ENCODE measurements around the gene MACROD2. TPM values are rescaled to one million over a fixed set of nuclear protein-coding genes. Genes with fewer than 3 reads are reported as not detected.

MACROD2 gene
- total RNA-seq, 1 donor from 2014 or later, result 78.2 TPM

GRCh38 chr20:14384416-14385175 is 389.3 kb downstream of the MACROD2 start:
- Histone ChIP-seq H3K27me3 (no peaks in the 10 kb centered on the region), H3K27ac (no peak overlapping the region), H3K4me3 (no peak overlapping the region), H3K36me3 (no peaks in the 10 kb centered on the region), H3K9me3 (peaks cover 8% of the 10 kb centered on the region), H3K4me1 (peaks cover 4% of the 10 kb centered on the region)
- DNase-seq (no peak), ATAC-seq (no peak)
- intact Hi-C loops (cut with DNase I), result no loop called here
- no peak for TF ChIP-seq CTCF (IDR thresholded peaks at IDR 0.05)

- DNase-seq, result no peak
- Histone ChIP-seq H3K27me3 (no peaks in the 10 kb centered on the region), H3K4me1 (peaks cover 4% of the 10 kb centered on the region), H3K4me3 (no peak overlapping the region), H3K36me3 (no peaks in the 10 kb centered on the region), H3K27ac (no peak overlapping the region), H3K9me3 (peaks cover 8% of the 10 kb centered on the region)
- no peak for ATAC-seq
- intact Hi-C loops (cut with DNase I), result no loop called here
- no peak for TF ChIP-seq CTCF (IDR thresholded peaks at IDR 0.05)
Observed at GRCh38 chr20:14385176-14385740, 389.9 kb downstream of the MACROD2 start.

GRCh38 chr20:14386726-14387125 is 391.4 kb downstream of the MACROD2 start:
- peaks cover 4% of the 10 kb centered on the region for H3K4me1 ChIP-seq
- H3K9me3 ChIP-seq, result peaks cover 8% of the 10 kb centered on the region
- intact Hi-C loops (cut with DNase I), result no loop called here
- DNase-seq (no peak), ATAC-seq (no peak)
- no peak for TF ChIP-seq CTCF (IDR thresholded peaks at IDR 0.05)
- H3K36me3 ChIP-seq, result no peaks in the 10 kb centered on the region
- H3K27me3 ChIP-seq, result no peaks in the 10 kb centered on the region
- no peak overlapping the region for H3K4me3 ChIP-seq
- no peak overlapping the region for H3K27ac ChIP-seq

- intact Hi-C loops (cut with DNase I), result no loop called here
- no peak overlapping the region for H3K27ac ChIP-seq
- TF ChIP-seq CTCF (IDR thresholded peaks at IDR 0.05), result no peak
- no peaks in the 10 kb centered on the region for H3K27me3 ChIP-seq
- no peak overlapping the region for H3K4me3 ChIP-seq
- ATAC-seq (no peak), DNase-seq (no peak)
- H3K4me1 ChIP-seq, result no peaks in the 10 kb centered on the region
- H3K9me3 ChIP-seq, result no peaks in the 10 kb centered on the region
- no peaks in the 10 kb centered on the region for H3K36me3 ChIP-seq
Observed at GRCh38 chr20:14401479-14402138, 406.3 kb downstream of the MACROD2 start.

- intact Hi-C loops (cut with DNase I), result no loop called here
- DNase-seq (no peak), ATAC-seq (no peak)
- Histone ChIP-seq H3K36me3 (no peaks in the 10 kb centered on the region), H3K4me3 (no peak overlapping the region), H3K4me1 (no peaks in the 10 kb centered on the region), H3K27ac (no peak overlapping the region), H3K9me3 (no peaks in the 10 kb centered on the region), H3K27me3 (no peaks in the 10 kb centered on the region)
- no peak for TF ChIP-seq CTCF (IDR thresholded peaks at IDR 0.05)
Observed at GRCh38 chr20:14404515-14404914, 409.2 kb downstream of the MACROD2 start.

Data from upper lobe of right lung (tissue), 1 donor.